Neural progenitor cell (in vitro differentiated cells): ENCODE data around the gene CREBL2. TPM values are rescaled to one million over a fixed set of nuclear protein-coding genes. Genes with fewer than 3 reads are reported as not detected.

Experiments used
- DNase-seq: peaks from one replicate; pipeline ENCODE4 v3.0.0-alpha.2; 2016; ENCODE audit warnings: low spot score
- H2AFZ ChIP-seq: fragments of 200-600 bp; sonication (generic); replicated peaks from 2 replicates; pipeline ENCODE4 v1.6.1; 2016; ENCODE audit warnings: antibody characterized with exemption
- H3F3A ChIP-seq: fragments of 200-600 bp; sonication (generic); 2 replicates; pipeline ENCODE4 v1.6.1; 2016; ENCODE audit warnings: antibody characterized with exemption, low read depth
- H3K27ac ChIP-seq: fragments of 200-600 bp; sonication (generic); 2 replicates; pipeline ENCODE4 v1.5.1; 2016; ENCODE audit warnings: mild to moderate bottlenecking
- H3K27me3 ChIP-seq: fragments of 200-600 bp; sonication (generic); 2 replicates; pipeline ENCODE4 v1.6.1; 2016; ENCODE audit warnings: mild to moderate bottlenecking, moderate library complexity
- H3K36me3 ChIP-seq: fragments of 200-600 bp; sonication (generic); 2 replicates; pipeline ENCODE4 v1.5.1; 2016
- H3K4me1 ChIP-seq: fragments of 200-600 bp; sonication (generic); 2 replicates; pipeline ENCODE4 v1.6.1; 2016; ENCODE audit warnings: mixed run types
- H3K4me2 ChIP-seq: fragments of 200-600 bp; sonication (generic); 2 replicates; pipeline ENCODE4 v1.6.1; 2016
- H3K4me3 ChIP-seq: fragments of 200-600 bp; sonication (generic); 2 replicates; pipeline ENCODE4 v1.5.1; 2016
- H3K79me2 ChIP-seq: fragments of 200-600 bp; sonication (generic); 2 replicates; pipeline ENCODE4 v1.6.1; 2016; ENCODE audit warnings: low read depth
- H3K9ac ChIP-seq: fragments of 200-600 bp; sonication (generic); 2 replicates; pipeline ENCODE4 v1.6.1; 2016
- H3K9me3 ChIP-seq: fragments of 200-600 bp; sonication (generic); 2 replicates; pipeline ENCODE4 v1.5.1; 2016; ENCODE audit warnings: low read depth
- H4K20me1 ChIP-seq: fragments of 200-600 bp; sonication (generic); 2 replicates; pipeline ENCODE4 v1.6.1; 2016; ENCODE audit warnings: low read depth
- H3K27ac Mint-ChIP-seq: 3 replicates; pipeline ENCODE4 v1.8.0; 2021; ENCODE audit warnings: mixed read lengths
- H3K27me3 Mint-ChIP-seq: 2 replicates; pipeline ENCODE4 v1.8.0; 2022; ENCODE audit warnings: low read depth, mild to moderate bottlenecking, inconsistent platforms, moderate library complexity, mixed read lengths; ENCODE audit not compliant: insufficient read depth
- H3K36me3 Mint-ChIP-seq: 3 replicates; pipeline ENCODE4 v1.8.0; 2021; ENCODE audit warnings: mixed read lengths
- H3K4me1 Mint-ChIP-seq: 3 replicates; pipeline ENCODE4 v1.8.0; 2021; ENCODE audit warnings: mixed read lengths
- H3K4me3 Mint-ChIP-seq: 3 replicates; pipeline ENCODE4 v1.8.0; 2021; ENCODE audit warnings: mild to moderate bottlenecking, moderate library complexity, mixed read lengths
- H3K9me3 Mint-ChIP-seq: 3 replicates; pipeline ENCODE4 v1.8.0; 2020; ENCODE audit warnings: mixed read lengths
- EZH2 ChIP-seq: fragments of 200-600 bp; sonication (generic); IDR thresholded peaks from 2 replicates; pipeline ENCODE4 v1.6.1; 2017; ENCODE audit warnings: antibody characterized with exemption, mild to moderate bottlenecking, moderate library complexity
- EZH2phosphoT487 ChIP-seq: fragments of 200-600 bp; sonication (generic); IDR thresholded peaks from 2 replicates; pipeline ENCODE4 v1.6.1; 2017; ENCODE audit warnings: antibody characterized with exemption
- total RNA-seq: library from RNA; depleted of rRNA; stranded (reverse); fragments of >200 nt; gene quantifications from 2 replicates; pipeline ENCODE4 v1.2.3, GENCODE V29; 2015; ENCODE audit warnings: low replicate concordance
- TF ChIP-seq, protein P1 (sequence below): fragments of 200-600 bp; sonication (generic); IDR thresholded peaks from 2 replicates; pipeline ENCODE4 v1.5.1; 2017; ENCODE audit warnings: antibody characterized with exemption, mild to moderate bottlenecking

CREBL2 gene
- total RNA-seq, 1 donor from 2014 or later = 31.4 TPM

DNA sequence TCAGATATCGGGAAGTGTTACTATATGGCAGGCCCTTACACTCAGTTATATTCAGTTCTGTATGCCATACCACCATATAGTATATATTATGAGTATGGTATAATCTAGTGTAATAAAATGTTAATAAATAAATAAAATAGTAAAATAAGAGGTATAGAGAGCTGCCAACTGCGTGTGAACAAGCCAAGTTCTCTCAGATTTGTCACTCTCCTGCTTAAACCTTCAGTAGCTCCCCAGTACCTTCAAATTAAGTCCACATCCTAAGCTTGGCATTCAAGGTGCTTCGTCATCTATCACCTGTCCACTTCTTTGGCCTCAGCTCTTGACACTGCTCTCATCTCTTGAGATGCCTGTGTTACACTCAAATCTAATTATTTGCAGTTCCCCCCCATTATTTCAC is 12.8 kb upstream of the CREBL2 start:
- H3K4me2 ChIP-seq = no peak overlapping the region
- H3K27ac Mint-ChIP-seq = no peak overlapping the region

DNA sequence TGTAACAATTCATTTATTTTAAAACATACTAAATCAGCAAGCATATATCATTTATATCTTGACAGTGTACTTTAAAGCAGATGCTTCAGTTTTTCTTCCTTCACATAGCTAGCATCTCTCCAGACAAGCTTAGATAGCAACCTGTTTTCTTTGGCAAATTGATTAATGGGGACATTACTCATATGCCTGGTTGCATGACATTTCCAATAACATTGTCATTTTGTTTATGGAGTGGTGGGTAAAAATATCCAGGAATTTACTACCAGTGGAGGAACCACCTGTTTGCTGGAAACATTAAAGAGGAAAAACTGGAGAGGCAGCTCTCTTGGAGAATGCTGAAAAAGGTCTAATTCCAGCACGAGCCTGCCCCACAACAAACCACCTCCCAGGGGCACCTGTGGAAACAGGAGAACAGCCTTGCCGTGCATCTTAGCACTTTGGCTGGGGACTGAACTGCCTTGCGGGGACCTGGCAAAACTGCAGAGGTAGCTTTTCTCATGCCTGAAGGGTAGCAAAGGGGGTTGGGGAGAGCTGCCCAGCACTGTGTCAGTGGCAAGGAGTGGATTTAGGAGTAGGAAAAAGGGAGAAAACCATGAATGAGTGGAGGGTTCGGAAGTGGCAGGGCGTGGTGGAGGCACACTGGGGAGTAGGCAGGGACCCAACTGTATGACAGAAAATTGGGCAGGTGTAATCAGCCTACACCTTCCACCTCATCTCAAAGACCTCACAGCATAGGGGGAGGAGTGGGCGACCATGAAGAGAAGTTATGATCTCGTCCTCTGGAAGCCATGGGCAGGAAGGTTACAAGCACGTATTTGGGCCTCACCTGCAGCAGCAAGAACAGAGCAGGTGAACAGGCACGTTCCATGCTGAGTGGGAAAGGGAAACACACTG is 11.7 kb upstream of the CREBL2 start:
- H3K4me3 Mint-ChIP-seq = no peak overlapping the region
- no peaks in the 10 kb centered on the region for H3K79me2 ChIP-seq
- no peaks in the 10 kb centered on the region for H3F3A ChIP-seq
- H3K36me3 ChIP-seq = no peaks in the 10 kb centered on the region
- no peaks in the 10 kb centered on the region for H4K20me1 ChIP-seq
- no peak for DNase-seq
- H3K4me1 Mint-ChIP-seq = no peaks in the 10 kb centered on the region
- no peak overlapping the region for H3K27ac Mint-ChIP-seq
- no peaks in the 10 kb centered on the region for H3K27me3 ChIP-seq
- TF ChIP-seq EZH2 (no peak), EZH2phosphoT487 (no peak)
- no peak overlapping the region for H3K4me3 ChIP-seq
- no peaks in the 10 kb centered on the region for H3K9me3 ChIP-seq
- H3K27ac ChIP-seq = no peak overlapping the region
- H3K4me2 ChIP-seq = no peak overlapping the region
- no peaks in the 10 kb centered on the region for H3K36me3 Mint-ChIP-seq
- peak overlapping the region; percentile 92 for H2AFZ ChIP-seq
- peaks cover 2% of the 10 kb centered on the region for H3K27me3 Mint-ChIP-seq
- H3K9ac ChIP-seq = no peak overlapping the region
- no peaks in the 10 kb centered on the region for H3K4me1 ChIP-seq
- H3K9me3 Mint-ChIP-seq = no peaks in the 10 kb centered on the region

More for the DNA sequence above, 12.8 kb upstream of the CREBL2 start:
- no peaks in the 10 kb centered on the region for H3K4me1 Mint-ChIP-seq
- Histone ChIP-seq H3F3A (no peaks in the 10 kb centered on the region), H3K4me1 (no peaks in the 10 kb centered on the region), H4K20me1 (no peaks in the 10 kb centered on the region), H3K27me3 (no peaks in the 10 kb centered on the region), H2AFZ (no peak overlapping the region), H3K4me3 (no peak overlapping the region), H3K79me2 (no peaks in the 10 kb centered on the region), H3K9me3 (no peaks in the 10 kb centered on the region), H3K36me3 (no peaks in the 10 kb centered on the region), H3K9ac (no peak overlapping the region), H3K27ac (no peak overlapping the region)
- H3K4me3 Mint-ChIP-seq = no peak overlapping the region
- no peaks in the 10 kb centered on the region for H3K9me3 Mint-ChIP-seq
- H3K27me3 Mint-ChIP-seq = peaks cover 2% of the 10 kb centered on the region
- no peak for DNase-seq
- no peaks in the 10 kb centered on the region for H3K36me3 Mint-ChIP-seq
- TF ChIP-seq EZH2 = no peak
- TF ChIP-seq, protein P1, sequence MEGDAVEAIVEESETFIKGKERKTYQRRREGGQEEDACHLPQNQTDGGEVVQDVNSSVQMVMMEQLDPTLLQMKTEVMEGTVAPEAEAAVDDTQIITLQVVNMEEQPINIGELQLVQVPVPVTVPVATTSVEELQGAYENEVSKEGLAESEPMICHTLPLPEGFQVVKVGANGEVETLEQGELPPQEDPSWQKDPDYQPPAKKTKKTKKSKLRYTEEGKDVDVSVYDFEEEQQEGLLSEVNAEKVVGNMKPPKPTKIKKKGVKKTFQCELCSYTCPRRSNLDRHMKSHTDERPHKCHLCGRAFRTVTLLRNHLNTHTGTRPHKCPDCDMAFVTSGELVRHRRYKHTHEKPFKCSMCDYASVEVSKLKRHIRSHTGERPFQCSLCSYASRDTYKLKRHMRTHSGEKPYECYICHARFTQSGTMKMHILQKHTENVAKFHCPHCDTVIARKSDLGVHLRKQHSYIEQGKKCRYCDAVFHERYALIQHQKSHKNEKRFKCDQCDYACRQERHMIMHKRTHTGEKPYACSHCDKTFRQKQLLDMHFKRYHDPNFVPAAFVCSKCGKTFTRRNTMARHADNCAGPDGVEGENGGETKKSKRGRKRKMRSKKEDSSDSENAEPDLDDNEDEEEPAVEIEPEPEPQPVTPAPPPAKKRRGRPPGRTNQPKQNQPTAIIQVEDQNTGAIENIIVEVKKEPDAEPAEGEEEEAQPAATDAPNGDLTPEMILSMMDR = no peak
- no peak for TF ChIP-seq EZH2phosphoT487

DNA sequence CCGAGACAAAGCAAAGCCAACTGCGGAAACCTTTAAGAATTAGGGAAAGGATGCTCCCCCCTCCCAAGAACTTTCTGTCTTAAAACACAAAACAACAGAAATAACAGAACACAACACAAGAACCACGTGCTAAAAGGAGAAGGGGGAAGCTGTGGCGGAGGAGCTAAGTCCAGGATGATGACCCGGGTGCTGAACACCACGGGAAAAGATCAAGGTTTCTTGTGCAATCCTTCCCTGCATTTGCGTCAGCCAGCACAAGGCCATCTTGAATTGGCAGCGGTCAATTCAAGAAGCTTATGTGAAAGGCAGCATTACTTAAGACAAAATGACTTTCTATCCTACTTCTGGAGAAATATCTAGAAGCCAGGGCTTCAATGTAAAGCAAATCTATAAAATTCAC is 11.0 kb upstream of the CREBL2 start:
- Mint-ChIP-seq H3K9me3 (no peaks in the 10 kb centered on the region), H3K36me3 (no peaks in the 10 kb centered on the region), H3K27ac (peak overlapping the region; percentile 14), H3K4me1 (no peaks in the 10 kb centered on the region), H3K27me3 (no peaks in the 10 kb centered on the region), H3K4me3 (no peak overlapping the region)
- Histone ChIP-seq H3K27ac (no peak overlapping the region), H4K20me1 (no peaks in the 10 kb centered on the region), H3K4me1 (no peaks in the 10 kb centered on the region), H3K4me2 (no peak overlapping the region), H3K9me3 (no peaks in the 10 kb centered on the region), H3K4me3 (no peak overlapping the region), H3K9ac (no peak overlapping the region), H3F3A (no peaks in the 10 kb centered on the region), H3K79me2 (no peaks in the 10 kb centered on the region), H3K36me3 (no peaks in the 10 kb centered on the region), H3K27me3 (no peaks in the 10 kb centered on the region), H2AFZ (peak overlapping the region; percentile 92)
- TF ChIP-seq EZH2 = no peak
- TF ChIP-seq, protein P1 = no peak
- TF ChIP-seq EZH2phosphoT487 = no peak
- DNase-seq = no peak

DNA sequence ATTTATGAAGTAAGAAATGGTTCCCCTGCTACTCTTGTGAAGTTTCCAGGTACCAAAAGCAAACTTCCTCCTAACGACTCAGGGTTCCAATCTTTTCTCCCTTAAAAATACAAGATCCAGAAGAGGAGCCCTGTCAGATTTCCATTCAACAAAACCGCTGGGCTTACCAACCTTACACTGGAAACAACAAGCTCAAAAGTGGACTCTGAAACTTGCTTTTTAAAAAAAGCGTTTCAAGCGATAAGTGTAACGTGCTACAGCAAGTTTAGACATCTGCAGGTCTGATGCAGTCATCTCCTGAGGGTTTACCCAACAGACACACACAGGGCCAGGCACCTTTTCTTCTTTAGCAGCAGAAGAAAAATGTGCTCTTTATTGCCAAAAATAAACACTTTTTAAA is 6.9 kb upstream of the CREBL2 start:
- no peaks in the 10 kb centered on the region for H3F3A ChIP-seq
- Mint-ChIP-seq H3K36me3 (no peaks in the 10 kb centered on the region), H3K9me3 (no peaks in the 10 kb centered on the region), H3K27me3 (peaks cover 3% of the 10 kb centered on the region), H3K4me3 (no peak overlapping the region), H3K4me1 (no peaks in the 10 kb centered on the region), H3K27ac (no peak overlapping the region)
- H2AFZ ChIP-seq = peak overlapping the region; percentile 31
- no peaks in the 10 kb centered on the region for H3K27me3 ChIP-seq
- H3K4me3 ChIP-seq = no peak overlapping the region
- no peaks in the 10 kb centered on the region for H3K79me2 ChIP-seq
- H3K36me3 ChIP-seq = no peaks in the 10 kb centered on the region
- no peak overlapping the region for H3K4me2 ChIP-seq
- TF ChIP-seq, protein P1 = no peak
- TF ChIP-seq EZH2 = no peak
- no peak for TF ChIP-seq EZH2phosphoT487
- H3K27ac ChIP-seq = peak overlapping the region; percentile 29
- no peaks in the 10 kb centered on the region for H3K4me1 ChIP-seq
- no peaks in the 10 kb centered on the region for H3K9me3 ChIP-seq
- no peaks in the 10 kb centered on the region for H4K20me1 ChIP-seq
- no peak overlapping the region for H3K9ac ChIP-seq
- no peak for DNase-seq
